CD1c-positive myeloid dendritic cell (primary cell): ENCODE measurements around the gene ACP3.
"Not testable (repeated sequence)": the region's sequence is repeated elsewhere in the genome, so short reads cannot be mapped to it uniquely, and the experiment has no call there.

Source experiments
- DNase-seq: peaks from one replicate; pipeline ENCODE4 v3.0.0-alpha.2; 2016; ENCODE audit errors: extremely low spot score

The ACP3 gene

GRCh38 chr3:132360717-132361116 is 43.5 kb downstream of the ACP3 start:
- no peak for DNase-seq

- DNase-seq = no peak
These were observed 45.1 kb downstream of the ACP3 start for GRCh38 chr3:132362329-132362728.

GRCh38 chr3:132368515-132368914 is 51.3 kb downstream of the ACP3 start:
- DNase-seq = no peak

- DNase-seq = no peak
These were observed 51.8 kb downstream of the ACP3 start for GRCh38 chr3:132368962-132369361.

GRCh38 chr3:132376945-132377354 is 59.7 kb downstream of the ACP3 start:
- not testable (repeated sequence) for DNase-seq

GRCh38 chr3:132378048-132378762 is 61.0 kb downstream of the ACP3 start:
- DNase-seq = no peak

- no peak for DNase-seq
These were observed 61.6 kb downstream of the ACP3 start for GRCh38 chr3:132378846-132379245.

GRCh38 chr3:132380920-132381319 is 63.7 kb downstream of the ACP3 start:
- DNase-seq = no peak

GRCh38 chr3:132381348-132381944 is 64.2 kb downstream of the ACP3 start:
- DNase-seq = no peak

GRCh38 chr3:132382267-132382666 is 65.1 kb downstream of the ACP3 start:
- DNase-seq = no peak

GRCh38 chr3:132382688-132383194 is 65.5 kb downstream of the ACP3 start:
- no peak for DNase-seq

- DNase-seq = no peak
These were observed 69.1 kb downstream of the ACP3 start for GRCh38 chr3:132386259-132386658.

GRCh38 chr3:132392675-132393074 is 75.5 kb downstream of the ACP3 start:
- DNase-seq = not testable (repeated sequence)

- DNase-seq = no peak
These were observed 77.1 kb downstream of the ACP3 start for GRCh38 chr3:132394320-132394719.

GRCh38 chr3:132395126-132395525 is 77.9 kb downstream of the ACP3 start:
- DNase-seq = no peak

GRCh38 chr3:132396255-132396654 is 79.0 kb downstream of the ACP3 start:
- DNase-seq = no peak

GRCh38 chr3:132396776-132397175 is 79.6 kb downstream of the ACP3 start:
- DNase-seq = not testable (repeated sequence)

GRCh38 chr3:132399054-132399929 is 82.1 kb downstream of the ACP3 start:
- DNase-seq = peak; percentile 62

GRCh38 chr3:132401255-132401654 is 84.0 kb downstream of the ACP3 start:
- no peak for DNase-seq

GRCh38 chr3:132404276-132404675 is 87.1 kb downstream of the ACP3 start:
- no peak for DNase-seq

GRCh38 chr3:132405188-132405587 is 88.0 kb downstream of the ACP3 start:
- DNase-seq = no peak

GRCh38 chr3:132405609-132406299 is 88.5 kb downstream of the ACP3 start:
- DNase-seq = peak; percentile 17
